CD4-positive, alpha-beta T cell treated with Interleukin-4 for 1 hour (primary cell): ENCODE measurements around the gene TNNT1.
"Not testable (repeated sequence)": the region's sequence is repeated elsewhere in the genome, so short reads cannot be mapped to it uniquely, and the experiment has no call there.

ENCODE experiments used
- DNase-seq, 2 donors: peaks; one replicate each; pipeline ENCODE4 v3.0.0-alpha.2; 2020 to 2022

Gene TNNT1

DNA sequence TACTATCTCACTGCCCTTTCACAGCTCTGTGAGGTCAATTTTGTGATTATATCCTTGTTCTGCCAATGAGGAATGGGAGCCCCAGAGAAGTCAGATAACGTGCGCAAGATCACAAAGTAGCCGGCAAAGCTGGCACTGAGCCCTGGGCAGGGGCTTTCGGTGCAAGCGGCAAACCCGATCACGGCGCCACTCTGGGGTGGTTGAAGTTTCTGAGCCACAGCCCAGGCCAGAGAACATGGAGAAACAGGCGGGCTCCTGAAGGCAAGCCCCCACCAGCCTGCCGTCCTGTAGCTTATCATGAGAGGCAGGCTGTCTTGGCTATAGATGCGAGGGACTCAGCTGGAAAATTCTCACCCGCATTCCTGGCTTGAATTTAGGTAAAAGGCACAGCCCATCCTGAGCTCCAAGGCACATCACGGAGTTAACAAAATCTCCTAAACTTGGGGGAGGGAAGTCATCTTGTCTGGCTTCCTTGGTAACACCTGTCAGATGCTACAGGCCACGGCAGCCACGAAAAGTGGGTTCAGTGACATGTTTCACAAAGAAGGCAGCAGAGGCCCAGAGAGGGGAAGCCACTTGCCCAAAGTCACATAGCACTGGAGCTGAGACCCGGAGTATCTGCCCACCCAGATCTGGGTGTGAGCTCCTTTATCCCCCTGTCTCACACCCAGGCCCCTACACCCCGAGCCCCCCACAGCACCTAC is 12.5 kb downstream of the TNNT1 start:
- no peak for DNase-seq

DNA sequence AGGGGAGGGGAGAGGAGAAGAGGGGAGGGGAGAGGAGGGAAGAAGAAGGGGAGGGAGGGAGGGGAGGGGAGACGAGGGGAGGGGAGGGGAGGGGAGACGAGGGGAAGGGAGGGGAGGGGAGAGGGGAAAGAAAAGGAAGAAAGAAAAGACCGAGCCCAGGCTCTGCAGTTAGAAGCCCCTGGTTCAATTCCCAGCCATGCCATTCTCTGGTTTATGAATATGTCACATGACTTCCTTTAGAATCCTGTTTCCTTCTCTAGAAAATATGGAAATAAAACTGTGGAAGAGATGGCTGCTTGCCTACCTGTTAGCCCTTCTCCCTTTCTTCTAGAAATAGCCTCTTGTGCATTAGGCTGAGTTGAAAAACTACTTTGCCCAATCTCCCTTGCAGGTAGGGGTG is 14.3 kb downstream of the TNNT1 start:
- DNase-seq, result no peak

DNA sequence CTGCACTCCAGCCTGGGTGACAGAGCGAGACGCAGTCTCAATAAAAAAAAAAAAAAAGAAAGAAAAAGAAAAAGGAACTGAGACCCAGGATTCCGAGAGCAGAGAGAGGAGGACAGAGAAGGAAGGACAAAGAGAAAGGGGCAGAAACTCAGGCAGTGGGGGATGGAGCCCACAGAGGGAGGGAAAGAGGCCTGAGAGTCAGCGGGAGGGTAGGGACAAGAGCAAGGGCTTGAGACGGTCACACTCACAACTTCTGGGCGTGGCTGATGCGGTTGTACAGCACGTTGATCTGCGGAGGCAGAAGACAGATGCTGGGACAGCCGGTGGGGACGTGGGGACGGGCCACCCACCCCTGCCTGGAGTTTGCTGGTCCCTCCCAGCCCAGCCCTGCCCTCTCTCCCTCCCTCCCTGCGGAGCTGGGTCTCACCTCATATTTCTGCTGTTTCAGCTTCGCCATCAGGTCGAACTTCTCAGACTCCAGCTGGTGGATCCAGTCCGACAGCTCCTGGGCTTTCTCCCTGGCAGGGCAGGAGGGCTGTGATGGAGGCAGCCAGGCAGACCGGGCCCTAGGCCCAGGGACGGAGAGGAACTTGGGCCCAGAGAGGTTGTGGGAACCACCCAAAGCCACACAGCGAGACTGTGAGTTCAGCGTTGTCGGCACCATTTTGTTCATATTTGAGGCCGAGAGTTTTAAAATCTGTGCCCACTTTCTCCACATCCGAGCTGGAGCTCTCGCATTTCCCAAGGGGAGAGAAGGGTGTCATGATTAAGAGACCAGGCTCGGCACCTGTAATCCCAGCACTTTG is 15.2 kb downstream of the TNNT1 start:
- no peak for DNase-seq

DNA sequence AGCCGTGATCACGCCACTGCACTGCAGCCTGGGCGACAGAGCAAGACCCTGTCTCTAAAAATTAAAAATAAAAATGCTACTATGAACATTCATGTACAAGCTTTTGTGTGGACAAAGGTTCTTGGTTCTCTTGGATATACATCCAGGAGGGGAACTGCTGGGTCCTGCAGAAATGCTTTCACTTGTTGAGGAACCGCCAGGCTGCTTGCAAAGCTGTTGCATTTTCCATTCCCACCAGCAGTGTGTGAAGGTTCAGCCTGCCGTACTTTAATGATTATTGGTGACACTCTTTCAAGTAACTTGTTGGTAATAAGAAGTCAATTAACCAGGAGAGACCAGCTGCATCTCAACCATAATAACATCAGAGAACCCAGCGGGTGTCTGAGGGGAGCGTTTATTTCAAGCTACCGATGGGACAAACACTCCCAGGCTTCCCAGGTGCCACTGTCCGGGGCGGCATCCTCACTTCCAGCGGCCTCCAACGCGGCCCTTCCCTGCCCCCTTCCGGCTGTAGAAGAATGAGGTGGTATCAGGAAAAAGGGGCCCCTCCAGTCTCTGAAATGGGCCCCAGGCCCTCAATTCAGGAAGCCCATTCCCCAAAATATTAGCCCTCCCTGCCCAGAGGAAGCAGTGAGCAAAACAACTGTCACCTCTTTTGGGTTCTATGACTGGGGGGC is 16.4 kb downstream of the TNNT1 start:
- no peak for DNase-seq

DNA sequence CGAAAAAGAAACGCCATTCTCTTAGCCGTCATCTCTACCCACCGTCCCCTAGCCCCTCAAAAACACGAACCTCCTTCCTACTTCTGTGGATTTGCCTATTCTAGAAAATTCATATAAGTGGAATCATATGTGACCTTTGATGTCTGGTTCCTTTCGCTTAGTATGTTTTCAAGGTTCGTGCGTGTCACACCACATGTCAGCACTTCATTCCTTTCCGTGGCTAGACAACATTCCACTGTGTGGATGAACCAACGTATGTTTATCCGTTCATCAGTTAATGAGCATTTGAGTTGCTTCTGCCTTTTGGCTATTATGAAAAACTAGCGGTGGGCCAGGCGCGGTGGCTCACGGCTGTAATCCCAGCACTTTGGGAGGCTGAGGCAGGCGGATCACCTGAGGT is 17.6 kb downstream of the TNNT1 start:
- DNase-seq, result no peak

DNA sequence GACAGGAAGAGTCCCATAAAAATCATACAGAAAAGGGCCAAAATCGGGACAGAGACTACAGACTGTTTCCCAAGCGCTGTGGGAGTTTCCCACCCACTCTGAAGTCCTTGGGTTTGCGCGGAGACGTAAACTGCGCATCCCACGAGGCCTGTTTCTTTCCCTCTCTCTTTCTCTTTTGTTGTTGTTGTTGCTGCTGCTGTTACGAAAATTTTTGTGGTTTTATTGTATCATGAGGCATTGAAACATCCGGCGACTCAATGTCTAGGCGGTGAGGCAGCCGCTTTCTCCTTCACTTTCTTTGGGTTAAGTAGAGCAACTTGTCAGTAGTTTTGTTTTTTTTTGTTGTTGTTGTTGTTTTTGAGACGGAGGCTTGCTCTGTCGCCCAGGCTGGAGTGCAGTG is 30.0 kb downstream of the TNNT1 start:
- DNase-seq, result peak in 1 of 2 donors; percentile 5

DNA sequence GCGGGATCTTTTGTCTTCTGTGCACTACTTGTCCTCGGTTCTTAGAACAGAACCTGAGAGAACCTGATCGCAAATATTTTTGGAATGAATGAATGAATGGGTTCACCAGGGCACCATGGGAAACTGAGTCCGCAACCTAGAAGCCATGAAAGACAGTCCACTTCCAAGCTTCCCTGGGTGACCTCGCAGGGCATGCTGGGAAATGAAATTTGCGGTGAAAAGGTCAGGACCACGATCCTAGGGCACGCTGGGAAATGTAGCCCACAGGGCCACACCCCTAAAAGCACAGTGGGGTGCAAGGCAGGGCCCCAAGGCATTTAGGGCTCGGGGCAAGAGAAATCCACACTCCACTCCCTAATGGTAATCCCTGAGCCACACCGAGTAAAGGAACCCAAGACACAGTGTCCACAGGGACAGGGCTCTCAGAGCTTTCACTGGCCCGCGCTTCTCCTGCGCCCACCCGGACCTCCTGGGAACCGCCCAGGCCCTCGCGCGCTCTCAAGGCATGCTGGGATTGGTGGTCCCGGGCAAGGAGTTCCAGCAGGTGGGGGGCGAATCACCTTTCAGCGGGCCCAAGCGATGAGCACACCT is 30.5 kb downstream of the TNNT1 start:
- peak; percentile 17 to 26 for DNase-seq

DNA sequence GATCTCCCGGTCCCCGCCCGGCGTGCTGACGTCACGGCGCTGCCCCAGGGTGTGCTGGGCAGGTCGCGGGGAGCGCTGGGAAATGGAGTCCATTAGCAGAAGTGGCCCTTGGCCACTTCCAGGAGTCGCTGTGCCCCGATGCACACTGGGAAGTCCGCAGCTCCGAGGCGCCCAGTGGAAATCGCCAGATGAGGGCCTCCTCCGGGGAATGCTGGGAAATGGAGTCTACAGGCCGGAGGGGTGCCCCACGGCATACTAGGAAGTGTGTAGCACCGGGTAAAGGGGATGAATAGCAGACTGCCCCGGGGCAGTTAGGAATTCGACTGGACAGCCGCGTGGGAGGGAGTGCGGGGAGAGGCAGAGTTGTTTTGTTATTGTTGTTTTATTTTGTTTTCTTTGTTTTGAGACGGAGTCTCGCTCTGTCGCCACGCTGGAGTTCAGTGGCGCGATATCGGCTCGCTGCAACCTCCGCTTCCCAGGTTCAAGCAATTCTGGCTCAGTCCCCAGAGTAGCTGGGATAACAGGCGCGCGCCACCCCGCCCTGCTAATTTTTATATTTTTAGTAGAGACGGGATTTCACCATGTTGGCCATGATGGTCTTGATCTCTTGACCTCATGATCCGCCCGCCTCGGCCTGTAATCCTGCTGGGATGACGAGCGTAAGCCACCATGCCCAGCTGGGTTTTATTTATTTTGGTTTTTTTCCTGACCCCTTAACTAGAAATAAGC is 31.2 kb downstream of the TNNT1 start:
- DNase-seq, result peak; percentile 97 to 98

DNA sequence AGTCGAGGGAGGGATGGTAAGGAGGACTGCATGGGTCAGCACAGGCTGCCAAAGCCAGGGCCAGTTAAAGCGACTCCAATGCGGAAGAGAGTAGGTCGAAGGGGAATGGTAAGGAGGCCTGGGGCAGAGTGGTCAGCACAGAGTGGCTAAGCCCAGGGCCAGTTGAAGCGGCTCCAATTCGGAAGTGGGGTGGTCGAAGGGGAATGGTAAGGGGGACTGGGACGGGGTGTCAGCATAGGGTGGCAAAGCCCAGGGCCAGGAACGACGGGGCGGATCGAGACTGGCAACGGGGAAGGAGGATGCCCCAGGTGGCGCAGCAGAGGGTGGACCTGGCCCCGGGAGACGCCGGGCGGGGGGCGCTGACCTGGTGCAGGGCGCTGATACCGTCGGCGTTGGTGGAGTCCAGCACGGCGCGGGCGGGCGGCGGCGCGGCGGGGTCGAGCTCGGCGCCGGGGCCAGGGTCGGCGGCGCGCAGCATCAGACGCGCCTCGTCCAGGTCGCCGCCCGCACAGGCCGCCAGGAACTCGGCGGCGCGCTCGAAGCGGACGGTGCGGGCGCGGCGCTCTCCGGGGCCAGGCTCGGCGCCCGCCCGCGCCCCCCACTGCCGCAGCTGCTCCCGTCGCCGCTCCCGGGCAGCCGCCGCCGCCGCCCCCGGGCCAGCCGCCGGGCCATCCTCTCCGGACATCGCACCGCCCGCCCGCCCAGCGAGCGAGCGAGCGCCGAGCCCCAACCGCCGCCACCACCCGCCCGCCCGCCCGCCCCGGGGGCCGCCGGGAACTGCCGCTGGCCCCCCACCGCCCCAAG is 31.9 kb downstream of the TNNT1 start, which contains the start of gene PPP1R12C:
Gene PPP1R12C (minus strand): TSS at position 779 of the 804 bp plus-strand sequence. CDS start 94 bp downstream, at position 685.
- peak in 1 of 2 donors; percentile 14 for DNase-seq

DNA sequence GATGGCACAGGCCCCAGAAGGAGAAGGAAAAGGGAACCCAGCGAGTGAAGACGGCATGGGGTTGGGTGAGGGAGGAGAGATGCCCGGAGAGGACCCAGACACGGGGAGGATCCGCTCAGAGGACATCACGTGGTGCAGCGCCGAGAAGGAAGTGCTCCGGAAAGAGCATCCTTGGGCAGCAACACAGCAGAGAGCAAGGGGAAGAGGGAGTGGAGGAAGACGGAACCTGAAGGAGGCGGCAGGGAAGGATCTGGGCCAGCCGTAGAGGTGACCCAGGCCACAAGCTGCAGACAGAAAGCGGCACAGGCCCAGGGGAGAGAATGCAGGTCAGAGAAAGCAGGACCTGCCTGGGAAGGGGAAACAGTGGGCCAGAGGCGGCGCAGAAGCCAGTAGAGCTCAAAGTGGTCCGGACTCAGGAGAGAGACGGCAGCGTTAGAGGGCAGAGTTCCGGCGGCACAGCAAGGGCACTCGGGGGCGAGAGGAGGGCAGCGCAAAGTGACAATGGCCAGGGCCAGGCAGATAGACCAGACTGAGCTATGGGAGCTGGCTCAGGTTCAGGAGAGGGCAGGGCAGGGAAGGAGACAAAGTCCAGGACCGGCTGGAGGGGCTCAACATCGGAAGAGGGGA is 32.7 kb downstream of the TNNT1 start:
- DNase-seq, result peak; percentile 62 to 67

DNA sequence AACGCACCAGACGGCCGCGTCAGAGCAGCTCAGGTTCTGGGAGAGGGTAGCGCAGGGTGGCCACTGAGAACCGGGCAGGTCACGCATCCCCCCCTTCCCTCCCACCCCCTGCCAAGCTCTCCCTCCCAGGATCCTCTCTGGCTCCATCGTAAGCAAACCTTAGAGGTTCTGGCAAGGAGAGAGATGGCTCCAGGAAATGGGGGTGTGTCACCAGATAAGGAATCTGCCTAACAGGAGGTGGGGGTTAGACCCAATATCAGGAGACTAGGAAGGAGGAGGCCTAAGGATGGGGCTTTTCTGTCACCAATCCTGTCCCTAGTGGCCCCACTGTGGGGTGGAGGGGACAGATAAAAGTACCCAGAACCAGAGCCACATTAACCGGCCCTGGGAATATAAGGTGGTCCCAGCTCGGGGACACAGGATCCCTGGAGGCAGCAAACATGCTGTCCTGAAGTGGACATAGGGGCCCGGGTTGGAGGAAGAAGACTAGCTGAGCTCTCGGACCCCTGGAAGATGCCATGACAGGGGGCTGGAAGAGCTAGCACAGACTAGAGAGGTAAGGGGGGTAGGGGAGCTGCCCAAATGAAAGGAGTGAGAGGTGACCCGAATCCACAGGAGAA is 33.5 kb downstream of the TNNT1 start:
- DNase-seq, result peak in 1 of 2 donors; percentile 16

DNA sequence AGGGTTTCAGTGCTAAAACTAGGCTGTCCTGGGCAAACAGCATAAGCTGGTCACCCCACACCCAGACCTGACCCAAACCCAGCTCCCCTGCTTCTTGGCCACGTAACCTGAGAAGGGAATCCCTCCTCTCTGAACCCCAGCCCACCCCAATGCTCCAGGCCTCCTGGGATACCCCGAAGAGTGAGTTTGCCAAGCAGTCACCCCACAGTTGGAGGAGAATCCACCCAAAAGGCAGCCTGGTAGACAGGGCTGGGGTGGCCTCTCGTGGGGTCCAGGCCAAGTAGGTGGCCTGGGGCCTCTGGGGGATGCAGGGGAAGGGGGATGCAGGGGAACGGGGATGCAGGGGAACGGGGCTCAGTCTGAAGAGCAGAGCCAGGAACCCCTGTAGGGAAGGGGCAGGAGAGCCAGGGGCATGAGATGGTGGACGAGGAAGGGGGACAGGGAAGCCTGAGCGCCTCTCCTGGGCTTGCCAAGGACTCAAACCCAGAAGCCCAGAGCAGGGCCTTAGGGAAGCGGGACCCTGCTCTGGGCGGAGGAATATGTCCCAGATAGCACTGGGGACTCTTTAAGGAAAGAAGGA is 34.4 kb downstream of the TNNT1 start:
- DNase-seq, result no peak

DNA sequence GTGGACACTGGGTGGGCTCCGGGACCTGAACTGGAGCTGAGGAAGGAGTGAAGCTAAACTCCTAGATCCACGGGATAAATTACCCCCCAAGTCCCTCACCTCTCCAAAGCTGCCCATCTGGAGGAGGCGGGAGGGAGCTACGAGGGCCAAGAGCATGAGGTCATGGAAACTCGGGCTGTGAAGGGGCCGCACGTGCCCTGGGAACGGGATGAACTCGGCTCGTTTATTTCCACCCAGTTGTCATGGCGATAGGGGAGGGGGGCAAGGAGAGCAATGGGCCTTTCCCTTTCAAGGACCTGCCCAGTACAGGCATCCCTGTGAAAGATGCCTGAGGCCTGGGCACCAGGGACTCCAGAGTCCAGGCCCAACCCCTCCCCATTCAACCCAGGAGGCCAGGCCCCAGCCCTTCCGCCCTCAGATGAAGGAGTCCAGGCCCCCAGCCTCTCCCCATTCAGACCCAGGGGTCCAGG is 35.4 kb downstream of the TNNT1 start:
- DNase-seq, result no peak

DNA sequence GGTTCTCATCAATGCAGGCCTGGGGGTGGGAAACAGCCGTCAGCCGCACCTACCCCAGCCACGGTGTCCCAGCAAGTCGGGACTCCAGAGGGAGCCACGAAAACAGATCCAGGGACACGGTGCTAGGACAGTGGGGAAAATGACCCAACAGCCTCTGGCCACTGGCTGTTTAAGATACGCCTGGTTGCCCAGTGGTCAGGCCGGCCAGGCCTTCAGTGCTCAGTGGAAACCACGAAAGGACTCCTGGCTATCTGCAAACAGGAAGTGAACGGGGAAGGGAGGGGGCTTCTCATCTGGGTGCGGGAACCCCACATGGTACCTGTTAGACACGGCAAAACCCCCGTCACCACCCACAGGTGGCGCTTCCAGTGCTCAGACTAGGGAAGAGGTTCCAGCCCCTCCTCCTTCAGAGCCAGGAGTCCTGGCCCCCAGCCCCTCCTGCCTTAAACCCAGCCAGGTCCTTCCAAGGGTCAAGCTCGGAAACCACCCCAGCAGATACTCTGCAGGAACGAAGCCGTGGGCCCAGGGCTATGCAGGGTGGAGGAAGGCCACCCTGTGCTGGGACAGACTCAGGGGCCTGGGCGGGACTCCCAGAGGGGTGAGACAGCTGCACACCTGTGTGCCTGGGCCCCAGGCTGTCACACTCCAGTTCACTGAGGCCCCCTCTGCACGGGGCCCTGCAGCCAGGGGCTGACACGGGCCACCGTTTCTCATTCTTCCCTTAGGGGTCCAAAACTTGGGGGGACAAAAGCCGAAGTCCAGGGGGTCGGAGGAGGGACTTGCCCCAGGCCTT is 36.0 kb downstream of the TNNT1 start:
- DNase-seq, result no peak

DNA sequence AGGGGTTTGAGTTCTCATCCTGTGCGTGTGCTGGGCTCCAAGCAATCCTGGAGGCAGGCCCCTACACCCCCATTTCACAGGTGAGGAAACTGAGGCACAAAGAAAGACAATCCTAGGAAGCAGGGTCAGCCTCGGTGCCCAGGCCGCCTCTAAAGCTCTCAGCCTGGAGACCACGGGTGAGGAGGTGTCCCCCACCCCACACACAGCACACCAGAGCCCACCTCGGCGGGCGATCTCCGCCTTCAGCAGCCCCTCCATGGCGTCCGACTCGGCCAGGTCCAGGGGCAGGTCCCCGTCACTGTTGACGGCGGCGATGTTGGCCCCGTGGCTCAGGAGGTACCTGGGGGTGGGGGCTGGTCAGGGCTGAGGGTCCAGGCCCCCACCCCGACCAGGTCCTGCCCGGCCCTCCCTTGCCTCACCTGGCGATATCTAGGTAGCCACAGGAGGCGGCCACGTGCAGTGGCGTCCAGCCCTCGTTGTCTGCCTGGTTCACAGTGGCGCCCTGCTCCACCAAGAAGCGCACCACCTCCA is 36.7 kb downstream of the TNNT1 start:
- DNase-seq, result no peak

DNA sequence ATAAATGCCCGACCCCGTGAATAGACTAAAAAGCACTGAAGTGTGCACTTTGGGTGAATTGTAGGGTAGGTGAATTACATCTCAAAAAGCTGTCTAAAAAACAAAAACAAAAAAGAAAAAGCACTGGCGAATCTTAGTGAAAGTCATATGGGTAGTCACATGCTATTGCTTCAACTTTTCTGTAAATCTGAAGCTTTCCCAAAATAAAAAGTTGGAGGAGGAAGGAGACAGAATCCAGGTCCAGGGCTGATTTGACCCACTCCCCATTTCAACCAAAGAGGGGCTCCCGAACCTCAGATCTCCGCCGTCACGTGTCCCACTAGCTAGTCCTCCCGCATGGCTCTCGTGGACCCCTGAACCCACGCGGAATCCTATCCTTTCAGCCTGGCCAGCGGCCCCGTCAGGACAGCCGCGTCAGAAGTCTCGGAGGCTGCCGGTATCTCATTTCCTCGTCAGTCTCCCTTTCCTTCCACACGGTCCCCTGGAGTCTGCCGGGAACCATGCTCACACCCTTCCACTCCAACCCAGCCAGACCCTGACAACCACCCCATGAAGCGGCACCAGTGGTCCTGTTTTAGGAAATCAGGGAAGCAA is 37.7 kb downstream of the TNNT1 start:
- no peak for DNase-seq

DNA sequence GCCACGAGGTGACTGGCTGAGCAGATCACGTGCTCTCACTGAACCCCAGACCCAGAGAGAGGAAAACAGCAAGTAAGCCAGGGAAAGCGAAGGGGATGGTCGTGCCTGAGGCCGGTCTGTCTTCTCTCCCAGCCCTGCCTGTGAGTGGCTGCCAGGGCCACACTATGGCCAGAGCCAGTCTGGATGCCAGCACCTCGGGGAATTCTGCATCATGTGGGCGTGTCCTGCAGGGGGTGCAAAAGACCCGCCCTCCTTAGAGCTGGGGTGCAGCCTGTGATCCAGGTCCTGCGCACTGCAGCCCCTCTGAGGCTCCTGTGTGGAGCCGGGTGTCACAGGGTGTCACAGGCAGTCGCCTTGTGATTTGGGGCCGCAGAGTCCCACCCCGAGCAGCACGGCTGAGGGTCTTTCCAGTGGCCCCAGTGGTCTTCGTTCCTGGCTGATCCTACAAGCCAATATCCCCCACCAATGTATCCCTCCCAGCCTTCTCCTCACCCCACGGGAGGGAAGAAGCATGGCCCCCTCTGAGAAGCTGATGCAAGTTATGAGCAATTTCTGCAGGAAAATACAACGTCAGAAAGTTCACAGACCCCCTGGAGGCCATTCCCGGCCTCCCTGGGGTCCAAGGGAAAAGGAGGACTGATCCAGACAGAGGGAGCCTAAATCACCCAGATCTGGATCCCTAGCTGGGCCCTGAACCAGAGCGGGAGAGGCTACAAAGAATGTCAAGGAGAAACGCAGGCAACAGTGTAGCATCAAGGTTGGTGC is 39.3 kb downstream of the TNNT1 start:
- no peak for DNase-seq

DNA sequence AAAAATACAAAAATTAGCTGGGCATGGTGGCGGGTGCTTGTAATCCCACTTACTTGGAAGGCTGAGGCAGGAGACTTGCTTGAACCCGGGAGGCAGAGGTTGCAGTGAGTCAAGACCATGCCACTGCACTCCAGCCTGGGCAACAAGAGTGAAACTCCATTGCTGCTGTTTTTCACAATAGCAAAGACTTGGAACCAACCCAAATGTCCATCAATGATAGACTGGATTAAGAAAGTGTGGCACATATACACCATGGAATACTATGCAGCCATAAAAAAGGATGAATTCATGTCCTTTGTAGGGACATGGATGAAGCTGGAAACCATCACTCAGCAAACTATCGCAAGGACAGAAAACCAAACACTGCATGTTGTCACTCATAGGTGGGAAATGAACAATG is 41.8 kb downstream of the TNNT1 start:
- DNase-seq, result not testable (repeated sequence)
